Measurements from ENCODE around the gene PDSS2.
"Not testable (repeated sequence)": the region's sequence is repeated elsewhere in the genome, so short reads cannot be mapped to it uniquely, and the experiment has no call there.

The PDSS2 gene, protein sequence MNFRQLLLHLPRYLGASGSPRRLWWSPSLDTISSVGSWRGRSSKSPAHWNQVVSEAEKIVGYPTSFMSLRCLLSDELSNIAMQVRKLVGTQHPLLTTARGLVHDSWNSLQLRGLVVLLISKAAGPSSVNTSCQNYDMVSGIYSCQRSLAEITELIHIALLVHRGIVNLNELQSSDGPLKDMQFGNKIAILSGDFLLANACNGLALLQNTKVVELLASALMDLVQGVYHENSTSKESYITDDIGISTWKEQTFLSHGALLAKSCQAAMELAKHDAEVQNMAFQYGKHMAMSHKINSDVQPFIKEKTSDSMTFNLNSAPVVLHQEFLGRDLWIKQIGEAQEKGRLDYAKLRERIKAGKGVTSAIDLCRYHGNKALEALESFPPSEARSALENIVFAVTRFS

DNA sequence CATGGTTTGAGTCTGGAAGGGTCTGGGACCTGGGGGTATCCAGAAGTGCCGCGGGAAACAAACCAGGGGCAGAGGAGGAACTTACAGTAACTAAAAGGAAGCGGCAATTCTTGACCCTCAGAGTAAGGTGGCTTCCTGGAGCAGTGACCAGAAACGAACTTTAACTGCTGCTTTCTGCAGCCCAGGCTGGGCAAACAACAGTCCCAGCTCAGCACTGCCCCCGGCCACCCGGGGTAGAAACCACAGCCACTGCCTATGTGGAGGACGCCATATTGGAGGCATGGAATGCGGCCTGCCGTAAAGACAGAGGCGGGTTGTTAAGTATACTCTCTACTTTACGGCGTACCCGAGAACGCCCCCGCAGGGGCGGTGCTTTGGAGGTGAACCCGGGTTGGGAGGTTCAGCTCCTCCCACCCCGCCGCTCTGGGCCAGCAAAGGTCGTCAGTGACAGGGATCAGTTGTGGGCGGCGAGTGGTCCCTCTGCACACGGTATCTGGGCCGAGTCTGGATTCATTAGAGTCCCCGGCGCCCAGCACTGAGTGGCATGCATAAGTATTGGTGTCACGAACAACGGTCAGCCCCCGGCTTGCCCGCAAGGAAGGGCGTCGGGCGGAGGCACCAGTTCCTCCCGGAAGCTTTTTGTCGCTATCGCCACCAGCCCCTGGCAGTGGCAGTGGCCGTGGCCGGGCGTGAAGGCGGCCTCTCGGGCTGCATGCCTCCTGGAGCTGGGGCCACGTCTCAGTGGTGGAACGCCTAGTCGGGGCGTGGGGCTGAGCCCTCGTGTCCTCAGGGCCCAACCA, at the start of gene PDSS2:
Gene PDSS2, minus strand, starts transcription at position 282 of the 800 bp plus-strand sequence. Its CDS starts 279 bp downstream, at position 3.
- peak; percentile 98 for DNase-seq

GRCh38 chr6:107506145-107506544, 46.8 kb upstream of the PDSS2 start:
- DNase-seq: no peak

GRCh38 chr6:107504270-107505026, 45.1 kb upstream of the PDSS2 start:
- DNase-seq: no peak

GRCh38 chr6:107496892-107497684, 37.7 kb upstream of the PDSS2 start:
- no peak for DNase-seq

DNA sequence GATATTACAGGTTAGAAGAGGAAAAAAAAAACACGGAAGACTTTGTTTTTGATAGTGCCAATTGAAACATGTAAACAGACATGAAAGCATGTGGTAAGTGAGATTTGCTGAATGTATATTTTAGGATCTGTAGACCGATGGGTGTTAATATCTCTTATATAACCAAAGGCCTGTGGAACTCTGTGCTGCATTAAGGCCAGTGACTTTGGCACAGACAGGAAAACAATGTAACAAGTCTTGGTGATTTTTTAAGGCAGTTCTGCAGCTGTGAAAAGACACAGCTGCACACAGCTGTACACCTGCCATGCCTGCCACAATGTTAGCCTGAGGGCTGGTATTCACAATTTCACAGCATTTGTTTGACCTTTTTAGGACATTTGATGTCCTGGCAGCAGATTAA, 36.6 kb upstream of the PDSS2 start:
- no peak for DNase-seq

DNA sequence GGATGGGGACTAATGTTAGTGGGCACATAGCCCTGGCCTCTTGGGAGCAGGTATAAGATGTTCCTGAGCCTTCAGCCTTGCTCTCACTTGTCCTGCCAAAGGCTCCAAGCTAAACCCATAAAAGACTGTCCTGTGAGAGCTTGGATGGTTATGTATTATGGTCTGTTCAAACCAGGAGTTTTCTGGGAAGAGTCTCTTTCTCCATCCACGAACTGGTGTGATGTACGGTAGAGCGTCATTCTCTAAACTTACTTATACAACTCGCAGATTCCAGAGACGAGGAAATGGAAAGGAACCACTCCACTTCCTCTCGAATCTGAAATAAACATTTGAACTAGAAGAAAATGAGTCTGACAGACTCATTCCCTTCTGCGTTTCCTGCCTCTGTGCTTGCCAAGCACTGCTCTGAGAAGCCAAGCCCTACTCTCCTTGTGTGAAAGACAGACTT, 35.9 kb upstream of the PDSS2 start:
- DNase-seq: peak; percentile 11

- no peak for DNase-seq
These were observed 34.0 kb upstream of the PDSS2 start for GRCh38 chr6:107493158-107494057.

DNA sequence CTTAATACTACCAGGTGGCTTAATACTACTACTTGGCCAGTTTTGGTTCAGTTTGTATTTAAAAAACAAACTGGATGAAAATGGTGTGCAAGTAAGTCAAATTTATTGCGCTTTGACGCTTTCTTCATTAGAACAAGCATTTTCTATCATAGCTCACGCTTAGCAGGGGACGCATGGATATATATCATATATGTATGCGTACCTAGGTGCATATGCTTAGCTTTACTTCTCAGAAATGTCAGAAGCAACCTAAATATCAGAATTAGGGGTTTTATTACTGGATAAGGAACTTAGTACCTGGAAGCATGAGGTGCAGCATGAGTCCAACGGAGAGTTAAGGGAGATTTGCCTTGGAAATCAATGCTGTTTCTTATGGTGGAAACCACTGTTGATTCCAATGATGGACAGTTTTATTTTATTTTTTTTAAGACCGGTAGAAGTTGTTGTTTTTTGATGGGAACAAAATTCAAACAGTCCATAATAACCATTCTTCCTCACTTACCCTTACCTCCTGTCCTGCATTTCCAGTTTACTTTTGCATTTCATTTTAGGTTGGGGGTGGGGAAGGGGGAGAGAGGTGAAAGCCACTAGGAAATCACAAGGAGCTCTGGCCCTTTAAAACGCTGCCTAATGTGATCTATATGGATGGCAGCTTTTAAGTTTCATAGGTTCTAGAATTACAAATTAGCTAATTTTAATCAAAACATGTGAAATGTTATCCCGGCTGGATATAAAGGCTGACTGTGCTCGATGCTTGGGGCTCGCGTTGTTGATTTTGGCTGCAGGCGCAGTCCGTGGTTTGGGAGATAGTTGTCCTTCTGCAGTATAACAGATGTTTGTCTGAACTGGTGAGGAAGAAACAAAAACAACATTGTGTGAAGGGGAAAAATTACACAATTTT, 32.6 kb upstream of the PDSS2 start:
- DNase-seq: peak; percentile 58

DNA sequence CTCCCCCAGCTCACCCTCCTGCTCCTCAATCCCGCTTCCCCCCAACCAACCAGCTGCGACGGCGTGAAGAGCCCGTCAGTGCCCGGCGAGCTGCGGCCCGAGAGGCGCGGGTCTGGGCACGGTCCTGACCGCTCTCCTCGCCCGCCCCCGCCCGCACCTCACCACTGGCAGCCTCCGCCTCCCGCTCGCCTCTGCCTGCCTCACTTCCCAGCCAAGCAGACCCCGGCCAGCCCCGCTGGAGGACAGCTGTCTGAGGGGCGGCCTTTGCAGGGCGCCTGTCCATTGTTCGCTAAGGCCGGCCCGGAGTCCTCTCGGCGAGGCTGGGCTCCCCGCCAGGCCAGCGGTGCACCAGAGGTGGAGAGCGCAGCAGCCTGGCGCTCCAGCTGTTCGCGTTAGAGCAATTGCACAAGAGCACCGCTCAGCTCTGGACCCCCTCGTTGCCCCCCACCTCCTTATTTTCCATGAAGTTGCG, 31.8 kb upstream of the PDSS2 start:
- peak; percentile 26 for DNase-seq

GRCh38 chr6:107490566-107491137, 31.3 kb upstream of the PDSS2 start:
- DNase-seq: no peak

GRCh38 chr6:107489636-107490565, 30.5 kb upstream of the PDSS2 start, which contains the start of gene SOBP:
Gene SOBP, plus strand, starts transcription at chr6:107490117. Its CDS starts 500 bp downstream, at chr6:107490617.
- peak; percentile 52 for DNase-seq

- peak; percentile 36 for DNase-seq
These were observed 29.7 kb upstream of the PDSS2 start for GRCh38 chr6:107488875-107489635.

DNA sequence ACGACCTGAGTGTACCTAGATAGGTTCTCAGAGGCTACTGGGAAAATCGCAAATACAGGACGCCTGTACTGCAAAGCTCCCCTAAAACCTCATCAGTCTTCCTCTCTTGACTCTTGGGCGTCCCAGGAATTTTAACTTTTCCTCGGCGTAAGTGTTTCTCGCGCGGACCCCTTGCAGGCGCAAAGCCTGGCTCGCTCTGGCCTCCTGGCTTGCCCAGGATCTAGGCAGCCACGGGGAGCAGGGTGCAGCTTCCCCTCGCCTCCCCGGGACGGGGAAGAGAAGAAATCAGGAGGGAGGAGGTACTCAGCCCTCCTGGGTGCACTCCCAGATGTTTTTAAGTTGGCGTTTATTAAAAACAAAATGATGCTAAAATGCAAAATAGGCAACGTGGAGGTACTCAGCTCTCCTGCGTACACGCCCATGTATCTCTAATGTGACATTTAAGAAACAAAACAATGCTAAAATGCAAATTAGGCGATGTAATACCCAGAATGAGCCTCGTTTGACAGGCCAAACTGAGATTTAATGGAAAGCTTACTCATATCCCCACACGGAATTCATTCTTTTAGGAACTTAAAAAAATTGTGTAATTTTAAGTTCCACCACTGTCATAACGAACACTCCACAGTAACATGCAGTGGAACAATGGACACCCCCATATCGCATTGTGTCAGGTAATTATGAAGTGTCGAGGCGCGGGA, 29.0 kb upstream of the PDSS2 start:
- DNase-seq: no peak

- no peak for DNase-seq
These were observed 25.8 kb upstream of the PDSS2 start for GRCh38 chr6:107485157-107485556.

DNA sequence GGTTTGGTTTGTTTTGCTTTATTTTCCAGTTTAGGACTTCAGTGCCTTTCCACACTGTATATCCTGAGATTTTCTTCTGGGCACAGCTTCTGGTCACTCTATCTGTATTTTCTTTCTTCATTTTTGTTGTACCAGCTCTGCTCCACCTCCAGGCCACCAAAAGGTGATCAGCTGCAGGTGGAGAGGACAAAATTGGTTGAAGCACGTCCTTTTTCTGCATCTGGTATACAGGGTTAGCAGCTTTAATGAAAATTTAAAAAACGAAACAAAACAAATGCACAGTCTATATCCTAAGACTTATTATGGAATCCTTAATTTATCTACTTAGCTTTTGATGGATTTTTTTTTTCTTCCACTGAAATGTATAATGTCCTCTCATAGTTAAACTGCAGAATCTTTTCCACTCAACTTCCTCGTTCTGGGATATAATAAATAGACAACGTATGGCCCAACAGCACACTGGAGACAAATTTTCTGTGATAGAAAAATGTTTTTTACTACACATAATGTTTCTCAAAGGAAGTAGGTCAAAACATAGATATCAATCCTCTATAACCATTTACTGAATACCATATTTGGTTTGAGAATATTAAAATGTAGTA, 19.8 kb upstream of the PDSS2 start:
- no peak for DNase-seq

DNA sequence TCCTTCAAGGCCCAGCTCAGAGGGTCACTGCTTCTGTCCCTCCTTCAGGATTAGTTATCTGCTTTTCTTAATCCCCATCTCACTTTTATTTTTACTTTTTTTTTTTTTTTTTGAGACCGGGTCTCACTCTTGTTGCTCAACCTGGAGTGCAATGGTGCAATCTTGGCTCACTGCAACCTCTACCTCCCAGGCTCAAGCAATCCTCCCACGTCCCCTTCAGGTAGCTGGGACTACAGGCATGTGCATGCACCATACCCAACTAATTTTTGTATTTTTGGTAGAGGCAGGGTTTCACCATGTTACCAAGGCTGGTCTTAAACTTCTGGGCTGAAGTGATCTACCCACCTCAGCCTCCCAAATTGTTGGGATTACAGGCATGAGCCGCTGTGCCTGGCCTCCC, 16.5 kb upstream of the PDSS2 start:
- DNase-seq: not testable (repeated sequence)
